HepG2 (cell line): ENCODE measurements around the gene FOSB. TPM values are rescaled to one million over a fixed set of nuclear protein-coding genes. Genes with fewer than 3 reads are reported as not detected.

Experiments
- ARHGAP35 ChIP-seq: sonication (generic); formaldehyde crosslinking; IDR thresholded peaks from 2 replicates; pipeline ENCODE4 v1.9.0; 2022; ENCODE audit warnings: mild to moderate bottlenecking, inconsistent platforms, moderate library complexity, missing genetic modification reagents, borderline replicate concordance
- EED ChIP-seq: sonication (generic); formaldehyde crosslinking; IDR thresholded peaks from 2 replicates; pipeline ENCODE4 v1.5.0; 2020; ENCODE audit warnings: mild to moderate bottlenecking, missing genetic modification reagents
- ELF3 ChIP-seq: IDR thresholded peaks from 2 replicates; pipeline ENCODE4 v1.6.1; 2016; ENCODE audit warnings: missing genetic modification reagents, missing compliant biosample characterization
- FLYWCH1 ChIP-seq: sonication (generic); formaldehyde crosslinking; IDR thresholded peaks from 2 replicates; pipeline ENCODE4 v1.8.1; 2023; ENCODE audit warnings: mild to moderate bottlenecking, missing genetic modification reagents
- GTF3A ChIP-seq: sonication (generic); formaldehyde crosslinking; conservative IDR thresholded peaks from 2 replicates; pipeline ENCODE4 v1.4.0; 2020; ENCODE audit warnings: mild to moderate bottlenecking, missing genetic modification reagents
- KDM3A ChIP-seq: IDR thresholded peaks from 2 replicates; pipeline ENCODE4 v1.6.1; 2018; ENCODE audit warnings: low read depth, missing compliant biosample characterization
- PHF8 ChIP-seq: sonication (generic); formaldehyde crosslinking; IDR thresholded peaks from 2 replicates; pipeline ENCODE4 v1.5.0; 2020; ENCODE audit warnings: missing genetic modification reagents
- POLR2G ChIP-seq: fragments of 200-400 bp; formaldehyde crosslinking; IDR thresholded peaks from 2 replicates; pipeline ENCODE4 v1.6.1; 2018; ENCODE audit warnings: mild to moderate bottlenecking, low read depth, low read length, moderate library complexity
- PRMT3 ChIP-seq: sonication (generic); formaldehyde crosslinking; IDR thresholded peaks from 2 replicates; pipeline ENCODE4 v1.8.1; 2022; ENCODE audit warnings: low read depth, mild to moderate bottlenecking, moderate library complexity, missing genetic modification reagents, borderline replicate concordance
- RARG ChIP-seq: sonication (generic); formaldehyde crosslinking; IDR thresholded peaks from 2 replicates; pipeline ENCODE4 v1.4.0; 2020; ENCODE audit warnings: low read depth, mild to moderate bottlenecking, missing genetic modification reagents
- TEF ChIP-seq: sonication (generic); formaldehyde crosslinking; IDR thresholded peaks from 2 replicates; pipeline ENCODE4 v1.5.0; 2020; ENCODE audit warnings: missing genetic modification reagents
- ZFY ChIP-seq: sonication (generic); formaldehyde crosslinking; IDR thresholded peaks from 2 replicates; pipeline ENCODE4 v1.4.0; 2020; ENCODE audit warnings: missing genetic modification reagents
- ZNF580 ChIP-seq: IDR thresholded peaks from 2 replicates; pipeline ENCODE4 v1.6.1; 2016; ENCODE audit warnings: low read depth, borderline replicate concordance
- ZZZ3 ChIP-seq: sonication (generic); formaldehyde crosslinking; IDR thresholded peaks from 2 replicates; pipeline ENCODE4 v1.4.0; 2020; ENCODE audit warnings: missing genetic modification reagents, mild to moderate bottlenecking, borderline replicate concordance
- polyA plus RNA-seq, 8 experiments: library from polyadenylated mRNA; depleted of rRNA in 3 of 8; stranded (reverse) in 7 of 8; unstranded in 1 of 8; fragments of >200 nt; fragmentation: Illumina TruSeq in 4 of 8; extraction: Trizol in 4 of 8; gene quantifications; 2 replicates each; pipeline versions ENCODE4 v1.2.1 to v1.2.3, GENCODE V29; 2011 to 2016; ENCODE audit warnings: low read depth in 4 of 8, missing spikeins in 1 of 8, mixed read lengths in 1 of 8; ENCODE audit not compliant: insufficient read depth in 1 of 8
- total RNA-seq, 5 experiments: library from RNA; depleted of rRNA; stranded (reverse); fragments of >200 nt; fragmentation: Illumina TruSeq; extraction: Trizol; gene quantifications; 2 replicates each; pipeline ENCODE4 v1.2.3, GENCODE V29; 2016; ENCODE audit warnings: low read depth in 1 of 5
- TF ChIP-seq, protein P1 (sequence below): sonication (generic); formaldehyde crosslinking; IDR thresholded peaks from 2 replicates; pipeline ENCODE4 v1.5.0; 2020; ENCODE audit warnings: mild to moderate bottlenecking, missing genetic modification reagents, borderline replicate concordance
- TF ChIP-seq, protein P2 (sequence below): sonication (generic); formaldehyde crosslinking; IDR thresholded peaks from 2 replicates; pipeline ENCODE4 v1.8.0; 2022; ENCODE audit warnings: mild to moderate bottlenecking, missing genetic modification reagents, borderline replicate concordance
- TF ChIP-seq, protein P3 (sequence below): sonication (generic); formaldehyde crosslinking; conservative IDR thresholded peaks from 2 replicates; pipeline ENCODE4 v1.8.0; 2022; ENCODE audit warnings: missing genetic modification reagents

The FOSB gene
- total and polyA plus RNA-seq, 2 of the 13 experiments (the other 11 are each of a cell fraction or from before 2014, with no cell fraction given) = 2.8 to 6.0 TPM

- TF ChIP-seq, protein P1, sequence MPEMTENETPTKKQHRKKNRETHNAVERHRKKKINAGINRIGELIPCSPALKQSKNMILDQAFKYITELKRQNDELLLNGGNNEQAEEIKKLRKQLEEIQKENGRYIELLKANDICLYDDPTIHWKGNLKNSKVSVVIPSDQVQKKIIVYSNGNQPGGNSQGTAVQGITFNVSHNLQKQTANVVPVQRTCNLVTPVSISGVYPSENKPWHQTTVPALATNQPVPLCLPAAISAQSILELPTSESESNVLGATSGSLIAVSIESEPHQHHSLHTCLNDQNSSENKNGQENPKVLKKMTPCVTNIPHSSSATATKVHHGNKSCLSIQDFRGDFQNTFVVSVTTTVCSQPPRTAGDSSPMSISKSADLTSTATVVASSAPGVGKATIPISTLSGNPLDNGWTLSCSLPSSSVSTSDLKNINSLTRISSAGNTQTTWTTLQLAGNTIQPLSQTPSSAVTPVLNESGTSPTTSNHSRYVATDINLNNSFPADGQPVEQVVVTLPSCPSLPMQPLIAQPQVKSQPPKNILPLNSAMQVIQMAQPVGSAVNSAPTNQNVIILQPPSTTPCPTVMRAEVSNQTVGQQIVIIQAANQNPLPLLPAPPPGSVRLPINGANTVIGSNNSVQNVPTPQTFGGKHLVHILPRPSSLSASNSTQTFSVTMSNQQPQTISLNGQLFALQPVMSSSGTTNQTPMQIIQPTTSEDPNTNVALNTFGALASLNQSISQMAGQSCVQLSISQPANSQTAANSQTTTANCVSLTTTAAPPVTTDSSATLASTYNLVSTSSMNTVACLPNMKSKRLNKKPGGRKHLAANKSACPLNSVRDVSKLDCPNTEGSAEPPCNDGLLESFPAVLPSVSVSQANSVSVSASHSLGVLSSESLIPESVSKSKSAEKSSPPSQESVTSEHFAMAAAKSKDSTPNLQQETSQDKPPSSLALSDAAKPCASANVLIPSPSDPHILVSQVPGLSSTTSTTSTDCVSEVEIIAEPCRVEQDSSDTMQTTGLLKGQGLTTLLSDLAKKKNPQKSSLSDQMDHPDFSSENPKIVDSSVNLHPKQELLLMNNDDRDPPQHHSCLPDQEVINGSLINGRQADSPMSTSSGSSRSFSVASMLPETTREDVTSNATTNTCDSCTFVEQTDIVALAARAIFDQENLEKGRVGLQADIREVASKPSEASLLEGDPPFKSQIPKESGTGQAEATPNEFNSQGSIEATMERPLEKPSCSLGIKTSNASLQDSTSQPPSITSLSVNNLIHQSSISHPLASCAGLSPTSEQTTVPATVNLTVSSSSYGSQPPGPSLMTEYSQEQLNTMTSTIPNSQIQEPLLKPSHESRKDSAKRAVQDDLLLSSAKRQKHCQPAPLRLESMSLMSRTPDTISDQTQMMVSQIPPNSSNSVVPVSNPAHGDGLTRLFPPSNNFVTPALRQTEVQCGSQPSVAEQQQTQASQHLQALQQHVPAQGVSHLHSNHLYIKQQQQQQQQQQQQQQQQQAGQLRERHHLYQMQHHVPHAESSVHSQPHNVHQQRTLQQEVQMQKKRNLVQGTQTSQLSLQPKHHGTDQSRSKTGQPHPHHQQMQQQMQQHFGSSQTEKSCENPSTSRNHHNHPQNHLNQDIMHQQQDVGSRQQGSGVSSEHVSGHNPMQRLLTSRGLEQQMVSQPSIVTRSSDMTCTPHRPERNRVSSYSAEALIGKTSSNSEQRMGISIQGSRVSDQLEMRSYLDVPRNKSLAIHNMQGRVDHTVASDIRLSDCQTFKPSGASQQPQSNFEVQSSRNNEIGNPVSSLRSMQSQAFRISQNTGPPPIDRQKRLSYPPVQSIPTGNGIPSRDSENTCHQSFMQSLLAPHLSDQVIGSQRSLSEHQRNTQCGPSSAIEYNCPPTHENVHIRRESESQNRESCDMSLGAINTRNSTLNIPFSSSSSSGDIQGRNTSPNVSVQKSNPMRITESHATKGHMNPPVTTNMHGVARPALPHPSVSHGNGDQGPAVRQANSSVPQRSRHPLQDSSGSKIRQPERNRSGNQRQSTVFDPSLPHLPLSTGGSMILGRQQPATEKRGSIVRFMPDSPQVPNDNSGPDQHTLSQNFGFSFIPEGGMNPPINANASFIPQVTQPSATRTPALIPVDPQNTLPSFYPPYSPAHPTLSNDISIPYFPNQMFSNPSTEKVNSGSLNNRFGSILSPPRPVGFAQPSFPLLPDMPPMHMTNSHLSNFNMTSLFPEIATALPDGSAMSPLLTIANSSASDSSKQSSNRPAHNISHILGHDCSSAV (CRISPR knock-in tag) = no peak
- no peak; the same call in 1 of the 2 replicates for TF ChIP-seq ELF3
- no peak for TF ChIP-seq ZNF580 (CRISPR knock-in tag)
- TF ChIP-seq PRMT3 (CRISPR knock-in tag) = no peak
- no peak for TF ChIP-seq ARHGAP35 (CRISPR knock-in tag)
- no peak for TF ChIP-seq EED (CRISPR knock-in tag)
- TF ChIP-seq, protein P2, sequence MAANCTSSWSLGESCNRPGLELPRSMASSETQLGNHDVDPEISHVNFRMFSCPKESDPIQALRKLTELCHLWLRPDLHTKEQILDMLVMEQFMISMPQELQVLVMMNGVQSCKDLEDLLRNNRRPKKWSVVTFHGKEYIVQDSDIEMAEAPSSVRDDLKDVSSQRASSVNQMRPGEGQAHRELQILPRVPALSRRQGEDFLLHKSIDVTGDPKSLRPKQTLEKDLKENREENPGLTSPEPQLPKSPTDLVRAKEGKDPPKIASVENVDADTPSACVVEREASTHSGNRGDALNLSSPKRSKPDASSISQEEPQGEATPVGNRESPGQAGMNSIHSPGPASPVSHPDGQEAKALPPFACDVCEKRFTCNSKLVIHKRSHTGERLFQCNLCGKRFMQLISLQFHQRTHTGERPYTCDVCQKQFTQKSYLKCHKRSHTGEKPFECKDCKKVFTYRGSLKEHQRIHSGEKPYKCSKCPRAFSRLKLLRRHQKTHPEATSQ (CRISPR knock-in tag) = no peak
- TF ChIP-seq POLR2G = no peak
- no peak for TF ChIP-seq ZFY (CRISPR knock-in tag)
- no peak for TF ChIP-seq GTF3A (CRISPR knock-in tag)
- TF ChIP-seq KDM3A (CRISPR knock-in tag) = no peak
- no peak for TF ChIP-seq FLYWCH1 (CRISPR knock-in tag)
- TF ChIP-seq, protein P3, sequence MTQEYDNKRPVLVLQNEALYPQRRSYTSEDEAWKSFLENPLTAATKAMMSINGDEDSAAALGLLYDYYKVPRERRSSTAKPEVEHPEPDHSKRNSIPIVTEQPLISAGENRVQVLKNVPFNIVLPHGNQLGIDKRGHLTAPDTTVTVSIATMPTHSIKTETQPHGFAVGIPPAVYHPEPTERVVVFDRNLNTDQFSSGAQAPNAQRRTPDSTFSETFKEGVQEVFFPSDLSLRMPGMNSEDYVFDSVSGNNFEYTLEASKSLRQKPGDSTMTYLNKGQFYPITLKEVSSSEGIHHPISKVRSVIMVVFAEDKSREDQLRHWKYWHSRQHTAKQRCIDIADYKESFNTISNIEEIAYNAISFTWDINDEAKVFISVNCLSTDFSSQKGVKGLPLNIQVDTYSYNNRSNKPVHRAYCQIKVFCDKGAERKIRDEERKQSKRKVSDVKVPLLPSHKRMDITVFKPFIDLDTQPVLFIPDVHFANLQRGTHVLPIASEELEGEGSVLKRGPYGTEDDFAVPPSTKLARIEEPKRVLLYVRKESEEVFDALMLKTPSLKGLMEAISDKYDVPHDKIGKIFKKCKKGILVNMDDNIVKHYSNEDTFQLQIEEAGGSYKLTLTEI (CRISPR knock-in tag) = no peak
- no peak for TF ChIP-seq ZZZ3 (CRISPR knock-in tag)
- no peak for TF ChIP-seq TEF (CRISPR knock-in tag)
- no peak for TF ChIP-seq RARG (CRISPR knock-in tag)
- TF ChIP-seq PHF8 (CRISPR knock-in tag) = 0 out of 2 replicates have a peak, but pooled peaks have one; percentile 16
Measured at GRCh38 chr19:45485305-45486077, 17.7 kb downstream of the FOSB start (continued).
